ENCODE results near the gene SLC8A1.

DNA sequence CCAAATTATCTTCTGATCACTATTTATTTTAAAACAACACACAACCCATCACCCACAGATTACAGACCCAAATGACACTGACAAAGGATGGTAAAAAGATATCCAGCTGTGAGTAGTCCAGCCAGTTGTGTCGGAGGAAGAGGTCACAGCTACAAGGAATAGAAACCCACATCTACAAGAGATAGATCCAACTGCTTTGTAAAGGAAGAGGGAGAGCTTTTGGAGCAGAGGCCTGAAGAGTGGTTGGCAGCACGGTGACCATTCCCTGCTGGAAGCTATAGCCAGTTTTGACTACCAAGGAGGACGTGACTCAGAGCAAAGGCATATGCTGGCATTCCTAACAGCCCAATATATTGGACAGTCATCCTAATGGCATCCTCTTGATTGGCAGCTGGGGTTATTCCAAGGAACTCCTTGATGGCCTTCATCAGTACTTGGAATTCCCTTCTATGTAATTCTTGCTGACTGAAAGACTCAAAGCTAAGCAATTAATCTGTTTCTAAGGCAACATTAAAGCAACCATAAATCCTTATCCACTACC is 17.1 kb downstream of the SLC8A1 start:
- TF ChIP-seq, protein P1, sequence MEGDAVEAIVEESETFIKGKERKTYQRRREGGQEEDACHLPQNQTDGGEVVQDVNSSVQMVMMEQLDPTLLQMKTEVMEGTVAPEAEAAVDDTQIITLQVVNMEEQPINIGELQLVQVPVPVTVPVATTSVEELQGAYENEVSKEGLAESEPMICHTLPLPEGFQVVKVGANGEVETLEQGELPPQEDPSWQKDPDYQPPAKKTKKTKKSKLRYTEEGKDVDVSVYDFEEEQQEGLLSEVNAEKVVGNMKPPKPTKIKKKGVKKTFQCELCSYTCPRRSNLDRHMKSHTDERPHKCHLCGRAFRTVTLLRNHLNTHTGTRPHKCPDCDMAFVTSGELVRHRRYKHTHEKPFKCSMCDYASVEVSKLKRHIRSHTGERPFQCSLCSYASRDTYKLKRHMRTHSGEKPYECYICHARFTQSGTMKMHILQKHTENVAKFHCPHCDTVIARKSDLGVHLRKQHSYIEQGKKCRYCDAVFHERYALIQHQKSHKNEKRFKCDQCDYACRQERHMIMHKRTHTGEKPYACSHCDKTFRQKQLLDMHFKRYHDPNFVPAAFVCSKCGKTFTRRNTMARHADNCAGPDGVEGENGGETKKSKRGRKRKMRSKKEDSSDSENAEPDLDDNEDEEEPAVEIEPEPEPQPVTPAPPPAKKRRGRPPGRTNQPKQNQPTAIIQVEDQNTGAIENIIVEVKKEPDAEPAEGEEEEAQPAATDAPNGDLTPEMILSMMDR (IDR thresholded peaks at IDR 0.05; ENCODE audit: low read depth, low read length) = no peak
- TF ChIP-seq POLR2A (IDR thresholded peaks at IDR 0.05; ENCODE audit: extremely low read depth, insufficient read length) (no peak), MYC (IDR thresholded peaks at IDR 0.05; ENCODE audit: low read depth, low read length) (no peak)
- TF ChIP-seq, protein P2, sequence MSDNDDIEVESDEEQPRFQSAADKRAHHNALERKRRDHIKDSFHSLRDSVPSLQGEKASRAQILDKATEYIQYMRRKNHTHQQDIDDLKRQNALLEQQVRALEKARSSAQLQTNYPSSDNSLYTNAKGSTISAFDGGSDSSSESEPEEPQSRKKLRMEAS (IDR thresholded peaks at IDR 0.05; ENCODE audit: low read depth, low read length) = no peak
